Astrocyte of the cerebellum (primary cell): ENCODE data around the gene VSTM2B.

ENCODE experiments used
- DNase-seq: peaks from one replicate; pipeline ENCODE4 v3.0.0-alpha.2; 2011; ENCODE audit warnings: low read depth
- H3K4me3 ChIP-seq: 2 replicates; pipeline ENCODE4 v1.5.1; 2011; ENCODE audit warnings: mild to moderate bottlenecking, low read depth, low read length, moderate library complexity
- in situ Hi-C: cut with HindIII; loops from 2 replicates; pipeline ENCODE4 v1.10.0; 2017; ENCODE audit warnings: low sequenced_read_pairs
- TF ChIP-seq, protein P1 (sequence below): IDR thresholded peaks from 2 replicates; pipeline ENCODE4 v1.5.1; 2012; ENCODE audit warnings: low read length, low read depth, moderate library complexity, mild to moderate bottlenecking; ENCODE audit errors: missing control alignments

Gene VSTM2B

DNA sequence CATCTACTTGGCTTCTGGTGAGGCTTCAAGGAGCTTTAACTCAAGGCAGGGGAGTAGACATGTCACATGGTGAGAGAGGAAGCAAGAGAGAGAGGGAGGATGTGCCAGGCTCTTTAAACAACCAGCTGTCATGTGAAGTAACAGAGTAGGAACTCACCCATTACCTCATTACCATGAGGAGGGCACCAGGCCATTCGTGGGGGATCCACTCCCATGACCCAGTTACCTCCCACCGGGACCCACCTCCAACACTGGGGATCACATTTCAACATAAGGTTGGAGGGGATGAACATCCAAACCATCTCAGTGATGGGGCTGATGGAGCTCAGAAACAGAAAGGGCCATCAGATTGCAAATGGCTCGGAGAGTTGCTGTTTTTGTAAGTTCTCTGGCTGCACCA is 12.9 kb downstream of the VSTM2B start:
- no peak overlapping the region for H3K4me3 ChIP-seq
- no peak for DNase-seq
- in situ Hi-C loops, result no loop called here
- TF ChIP-seq, protein P1, sequence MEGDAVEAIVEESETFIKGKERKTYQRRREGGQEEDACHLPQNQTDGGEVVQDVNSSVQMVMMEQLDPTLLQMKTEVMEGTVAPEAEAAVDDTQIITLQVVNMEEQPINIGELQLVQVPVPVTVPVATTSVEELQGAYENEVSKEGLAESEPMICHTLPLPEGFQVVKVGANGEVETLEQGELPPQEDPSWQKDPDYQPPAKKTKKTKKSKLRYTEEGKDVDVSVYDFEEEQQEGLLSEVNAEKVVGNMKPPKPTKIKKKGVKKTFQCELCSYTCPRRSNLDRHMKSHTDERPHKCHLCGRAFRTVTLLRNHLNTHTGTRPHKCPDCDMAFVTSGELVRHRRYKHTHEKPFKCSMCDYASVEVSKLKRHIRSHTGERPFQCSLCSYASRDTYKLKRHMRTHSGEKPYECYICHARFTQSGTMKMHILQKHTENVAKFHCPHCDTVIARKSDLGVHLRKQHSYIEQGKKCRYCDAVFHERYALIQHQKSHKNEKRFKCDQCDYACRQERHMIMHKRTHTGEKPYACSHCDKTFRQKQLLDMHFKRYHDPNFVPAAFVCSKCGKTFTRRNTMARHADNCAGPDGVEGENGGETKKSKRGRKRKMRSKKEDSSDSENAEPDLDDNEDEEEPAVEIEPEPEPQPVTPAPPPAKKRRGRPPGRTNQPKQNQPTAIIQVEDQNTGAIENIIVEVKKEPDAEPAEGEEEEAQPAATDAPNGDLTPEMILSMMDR, result no peak

DNA sequence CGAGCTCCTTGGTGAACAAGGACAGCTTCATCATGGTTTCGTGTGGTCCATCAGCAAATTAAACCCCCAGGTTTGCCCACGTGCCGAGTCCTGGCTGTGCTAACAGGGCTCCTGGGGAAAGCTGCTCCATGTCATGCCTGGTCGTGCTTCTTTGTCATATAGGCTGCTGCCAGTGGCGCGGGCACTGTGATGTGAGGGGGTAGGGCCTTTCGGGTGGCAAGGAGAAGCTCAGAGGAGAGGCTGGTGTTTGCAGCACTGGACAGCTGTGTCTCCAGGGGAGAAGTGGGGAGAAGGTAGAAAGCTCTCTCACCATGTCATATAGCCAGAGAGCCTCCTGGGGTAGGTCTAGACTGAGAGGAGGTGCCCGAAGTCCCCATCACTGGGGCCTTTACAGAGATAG is 13.3 kb downstream of the VSTM2B start:
- in situ Hi-C loops, result no loop called here
- TF ChIP-seq, protein P1, result no peak
- DNase-seq, result no peak
- no peak overlapping the region for H3K4me3 ChIP-seq

GRCh38 chr19:29539670-29540069 is 13.9 kb downstream of the VSTM2B start:
- in situ Hi-C loops, result no loop called here
- no peak for DNase-seq
- TF ChIP-seq, protein P1, result no peak
- H3K4me3 ChIP-seq, result no peak overlapping the region

- H3K4me3 ChIP-seq, result no peak overlapping the region
- in situ Hi-C loops, result no loop called here
- TF ChIP-seq, protein P1, result no peak
- DNase-seq, result no peak
Observed at GRCh38 chr19:29540114-29540513, 14.3 kb downstream of the VSTM2B start.

DNA sequence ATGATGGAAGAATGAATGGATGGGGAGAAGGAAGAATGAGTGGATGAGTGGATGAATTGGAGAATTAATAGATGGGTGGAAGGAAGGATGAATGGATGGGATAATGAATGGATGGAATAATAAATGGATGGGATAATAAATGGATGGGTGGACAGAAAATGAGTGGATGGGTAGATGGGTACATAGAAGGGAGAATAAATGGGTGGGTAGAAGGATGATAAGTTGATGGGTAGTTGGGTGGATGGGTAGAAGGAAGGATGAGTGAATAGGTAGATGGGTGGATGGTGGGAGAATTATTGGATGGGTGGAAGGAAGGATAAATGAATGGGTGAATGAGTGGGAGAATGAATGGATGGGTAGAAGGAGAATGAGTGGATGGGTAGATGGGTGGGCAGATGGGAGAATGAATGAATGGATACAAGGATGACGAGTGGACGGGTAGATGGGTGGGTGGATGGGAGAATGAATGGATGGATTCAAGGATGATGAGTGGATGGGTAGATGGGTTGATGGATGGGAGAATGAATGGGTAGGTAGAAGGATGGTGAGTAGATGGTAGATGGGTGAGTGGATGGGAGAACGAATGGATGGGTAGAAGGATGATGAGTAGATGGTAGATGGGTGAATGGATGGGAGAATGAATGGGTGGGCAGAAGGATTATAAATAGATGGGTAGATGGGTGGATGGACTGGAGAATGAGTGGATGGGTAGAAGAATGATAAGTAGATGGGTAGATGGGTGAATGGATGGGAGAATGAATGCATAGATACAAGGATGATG is 15.9 kb downstream of the VSTM2B start:
- no peak overlapping the region for H3K4me3 ChIP-seq
- DNase-seq, result no peak
- TF ChIP-seq, protein P1, result no peak
- in situ Hi-C loops, result no loop called here

GRCh38 chr19:29542327-29542726 is 16.5 kb downstream of the VSTM2B start:
- TF ChIP-seq, protein P1, result no peak
- H3K4me3 ChIP-seq, result no peak overlapping the region
- in situ Hi-C loops, result no loop called here
- no peak for DNase-seq
